NOMO-1 treated with dmso at 0.1 percent for 144 hours (cell line): ENCODE data around the gene ELOVL6.
A peak's percentile ranks its signal among the peaks of the same experiment; 100 is the strongest.
"Not testable (repeated sequence)": the region's sequence is repeated elsewhere in the genome, so short reads cannot be mapped to it uniquely, and the experiment has no call there.

Experiments
- DNase-seq: peaks from one replicate; lab custom pipeline; 2025; ENCODE audit not compliant: unreplicated experiment; lab: John Stamatoyannopoulos, UW

Gene ELOVL6

GRCh38 chr4:110163327-110164069 lies 34.9 kb downstream of the ELOVL6 start:
- DNase-seq = no peak

DNA sequence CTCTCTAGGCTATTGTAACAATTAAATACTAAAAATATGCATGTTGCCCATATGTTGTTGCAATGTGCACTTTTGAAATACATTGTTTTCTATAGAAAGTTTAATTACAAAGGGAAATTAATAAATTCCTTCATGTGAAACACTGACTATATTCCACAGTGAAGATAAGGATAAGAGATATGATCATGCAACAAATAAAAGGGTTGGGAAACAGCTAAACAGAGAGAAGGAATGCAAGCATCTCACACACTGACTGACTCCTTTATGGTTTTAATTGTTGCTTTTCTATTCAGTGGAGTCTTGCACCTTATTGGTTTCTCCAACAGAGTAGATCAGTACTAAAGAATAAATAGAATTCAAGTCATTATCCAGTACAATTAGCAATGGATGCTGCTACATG lies 37.8 kb downstream of the ELOVL6 start:
- DNase-seq = no peak

DNA sequence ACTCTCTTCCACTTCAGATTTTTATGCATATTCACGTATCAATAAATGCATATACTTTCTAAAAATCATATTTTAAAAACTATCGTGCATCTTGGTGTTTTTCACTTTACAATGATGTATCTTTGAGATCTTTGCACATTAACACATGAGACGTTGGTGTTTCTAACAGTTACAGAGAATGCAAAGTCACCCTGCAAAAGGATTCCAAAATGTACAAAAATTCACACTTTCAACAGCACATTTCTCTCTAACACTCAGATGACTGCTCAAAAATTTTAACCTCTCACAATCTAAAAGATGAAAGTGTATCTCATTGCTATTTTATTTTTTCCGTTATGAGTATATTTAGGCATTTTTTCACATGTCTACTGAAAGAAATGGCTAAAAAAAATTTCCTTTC lies 38.9 kb downstream of the ELOVL6 start:
- DNase-seq = no peak

- no peak for DNase-seq
These were observed 40.8 kb downstream of the ELOVL6 start for GRCh38 chr4:110157580-110157979.

DNA sequence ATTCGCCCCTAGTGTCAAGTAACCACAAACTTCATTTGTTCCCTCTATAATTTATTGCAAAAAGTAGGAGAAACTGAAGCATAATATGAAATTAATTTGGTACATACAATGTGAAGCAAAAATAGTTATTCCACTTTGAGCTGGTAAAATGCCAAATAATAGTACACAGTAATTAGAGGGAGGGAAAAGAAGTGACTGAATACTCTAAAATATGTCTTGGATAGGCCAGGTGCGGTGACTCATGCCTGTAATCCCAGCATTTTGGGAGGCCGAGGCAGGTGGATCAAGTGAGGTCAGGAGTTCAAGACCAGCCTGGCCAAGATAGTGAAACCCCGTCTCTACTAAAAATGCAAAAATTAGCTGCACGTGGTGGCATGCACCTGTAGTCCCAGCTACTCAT lies 41.2 kb downstream of the ELOVL6 start:
- not testable (repeated sequence) for DNase-seq

- DNase-seq = no peak
These were observed 42.0 kb downstream of the ELOVL6 start for GRCh38 chr4:110156442-110156841.

DNA sequence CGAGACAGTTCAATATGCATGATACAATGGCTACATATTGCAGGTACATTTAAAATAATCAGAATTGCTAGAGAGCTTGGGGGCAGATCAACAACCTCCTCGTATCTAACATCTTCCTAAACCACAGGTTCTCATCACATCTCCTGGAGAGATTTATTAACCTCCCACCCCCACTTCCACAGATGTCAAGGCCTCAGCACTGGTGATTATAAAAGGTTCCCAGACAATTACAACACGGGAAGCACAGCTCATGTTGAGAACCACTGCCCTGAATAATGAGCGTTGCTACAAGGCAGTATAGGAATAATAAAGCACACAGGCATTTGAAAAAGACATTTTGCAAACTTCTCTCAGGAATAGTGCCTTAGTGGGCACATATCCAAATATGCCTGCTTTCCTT lies 42.8 kb downstream of the ELOVL6 start:
- DNase-seq = no peak

GRCh38 chr4:110154582-110154981 lies 43.8 kb downstream of the ELOVL6 start:
- DNase-seq = peak; percentile 19

GRCh38 chr4:110152386-110152785 lies 46.0 kb downstream of the ELOVL6 start:
- DNase-seq = no peak

DNA sequence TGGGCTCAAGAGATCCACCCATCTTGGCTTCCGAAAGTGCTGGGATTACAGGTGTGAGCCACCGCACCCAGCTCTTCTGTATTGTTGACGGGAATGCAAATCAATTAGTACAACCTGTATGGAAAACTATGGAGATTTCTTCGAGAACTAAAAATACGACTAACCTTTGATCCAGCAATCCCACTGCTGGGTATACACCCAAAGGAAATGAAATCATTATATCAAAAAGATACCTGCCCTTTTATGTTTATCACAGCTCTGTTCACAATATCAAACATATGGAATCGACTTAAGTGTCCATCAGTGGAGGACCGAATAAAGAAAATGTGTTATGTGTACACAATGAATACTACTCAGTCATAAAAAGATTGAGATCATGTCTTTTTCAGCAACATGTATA lies 49.3 kb downstream of the ELOVL6 start:
- no peak for DNase-seq

GRCh38 chr4:110142461-110142860 lies 56.0 kb downstream of the ELOVL6 start:
- DNase-seq = no peak

DNA sequence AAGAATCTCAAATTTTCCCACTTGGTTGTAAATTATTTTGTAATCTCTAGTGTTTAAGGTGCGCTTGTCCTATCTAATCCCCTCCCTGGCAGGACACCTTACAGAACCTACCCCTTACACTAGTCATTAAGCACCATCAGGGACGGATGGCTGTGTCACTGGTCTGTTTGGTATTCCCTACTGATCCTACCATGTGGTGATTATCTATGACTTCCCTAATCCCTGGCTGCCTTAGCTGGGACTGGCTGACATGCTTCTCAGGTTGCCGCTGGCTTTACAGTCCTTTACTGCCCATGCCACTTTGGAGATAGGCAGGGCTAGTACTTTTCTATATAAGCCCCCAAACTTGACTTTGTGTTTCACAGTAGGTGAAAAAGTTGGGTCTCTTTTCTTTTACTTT lies 58.6 kb downstream of the ELOVL6 start:
- no peak for DNase-seq

DNA sequence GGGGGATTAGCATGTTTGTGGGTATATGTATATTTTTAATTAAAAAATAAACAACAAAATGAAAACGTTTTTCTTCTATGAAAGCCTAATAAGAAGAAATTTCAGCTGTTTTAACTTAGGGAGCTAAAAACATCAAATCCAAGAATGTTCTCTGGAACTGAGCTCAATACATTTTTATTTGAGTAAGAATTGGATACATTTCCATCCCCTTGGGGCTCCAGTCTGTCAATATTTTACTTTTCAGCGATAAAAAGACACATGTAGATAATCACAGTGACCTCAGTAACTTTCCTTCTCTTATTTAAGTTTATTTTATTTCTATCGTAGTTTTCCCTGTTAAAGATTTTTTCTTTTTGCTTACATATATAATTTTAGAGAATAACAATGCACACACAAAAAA lies 59.3 kb downstream of the ELOVL6 start:
- DNase-seq = no peak

DNA sequence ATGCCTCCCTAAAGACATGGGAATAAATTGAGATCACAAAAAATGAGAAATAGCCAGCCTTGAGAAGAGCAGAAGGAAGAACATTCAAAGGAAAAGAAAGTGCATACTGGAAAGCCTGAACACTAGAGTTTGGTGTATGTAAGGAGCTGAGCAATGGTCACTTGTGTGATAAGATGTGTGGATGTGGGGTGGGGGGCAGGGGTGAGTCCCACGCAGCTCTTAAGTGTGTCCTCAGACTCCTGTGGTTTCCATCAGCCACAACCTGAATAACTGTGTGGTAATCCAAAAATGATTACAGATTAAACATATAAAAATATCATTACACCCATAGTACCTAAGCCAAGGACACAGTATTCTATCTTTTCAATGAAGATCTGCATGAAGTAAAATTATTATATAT lies 59.9 kb downstream of the ELOVL6 start:
- DNase-seq = no peak

DNA sequence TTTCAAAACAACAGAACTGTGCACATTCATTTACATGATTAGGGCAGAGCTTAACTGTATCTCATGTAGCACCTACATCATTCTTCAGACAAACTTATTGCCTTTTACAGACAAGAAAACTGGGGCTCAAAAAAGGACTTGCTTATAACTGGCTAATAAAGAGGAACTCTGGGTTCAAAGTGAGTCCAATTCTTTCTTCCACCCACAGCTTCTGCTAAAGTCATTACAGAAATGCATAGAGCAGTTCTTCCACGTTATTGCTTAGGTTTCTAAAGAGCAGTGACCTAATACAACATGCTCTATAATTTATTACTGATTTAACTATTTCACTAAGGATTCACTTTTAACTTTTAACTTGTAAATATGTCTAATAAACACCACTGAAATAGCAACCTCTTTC lies 60.6 kb downstream of the ELOVL6 start:
- DNase-seq = no peak

GRCh38 chr4:110135523-110135922 lies 62.9 kb downstream of the ELOVL6 start:
- DNase-seq = no peak

DNA sequence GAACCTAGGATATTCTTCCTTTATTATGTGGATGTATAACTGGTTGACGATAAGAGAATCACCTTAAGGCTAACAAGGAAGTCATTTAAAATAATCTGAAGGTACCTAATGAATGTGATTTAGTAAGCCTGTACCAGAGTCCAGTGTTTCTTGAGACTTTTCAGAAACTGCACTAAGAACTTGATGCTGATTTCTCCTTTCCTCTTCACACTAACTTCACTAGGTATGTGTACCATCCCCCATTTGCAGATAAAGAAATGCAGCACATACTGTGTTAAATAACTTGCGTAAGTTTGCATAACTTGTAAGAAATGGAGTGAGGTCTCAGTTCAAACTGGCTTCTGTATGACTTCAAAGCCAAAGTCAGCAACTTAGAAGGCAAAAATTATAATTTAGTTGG lies 63.3 kb downstream of the ELOVL6 start:
- DNase-seq = no peak

GRCh38 chr4:110134269-110134869 lies 64.0 kb downstream of the ELOVL6 start:
- DNase-seq = no peak

DNA sequence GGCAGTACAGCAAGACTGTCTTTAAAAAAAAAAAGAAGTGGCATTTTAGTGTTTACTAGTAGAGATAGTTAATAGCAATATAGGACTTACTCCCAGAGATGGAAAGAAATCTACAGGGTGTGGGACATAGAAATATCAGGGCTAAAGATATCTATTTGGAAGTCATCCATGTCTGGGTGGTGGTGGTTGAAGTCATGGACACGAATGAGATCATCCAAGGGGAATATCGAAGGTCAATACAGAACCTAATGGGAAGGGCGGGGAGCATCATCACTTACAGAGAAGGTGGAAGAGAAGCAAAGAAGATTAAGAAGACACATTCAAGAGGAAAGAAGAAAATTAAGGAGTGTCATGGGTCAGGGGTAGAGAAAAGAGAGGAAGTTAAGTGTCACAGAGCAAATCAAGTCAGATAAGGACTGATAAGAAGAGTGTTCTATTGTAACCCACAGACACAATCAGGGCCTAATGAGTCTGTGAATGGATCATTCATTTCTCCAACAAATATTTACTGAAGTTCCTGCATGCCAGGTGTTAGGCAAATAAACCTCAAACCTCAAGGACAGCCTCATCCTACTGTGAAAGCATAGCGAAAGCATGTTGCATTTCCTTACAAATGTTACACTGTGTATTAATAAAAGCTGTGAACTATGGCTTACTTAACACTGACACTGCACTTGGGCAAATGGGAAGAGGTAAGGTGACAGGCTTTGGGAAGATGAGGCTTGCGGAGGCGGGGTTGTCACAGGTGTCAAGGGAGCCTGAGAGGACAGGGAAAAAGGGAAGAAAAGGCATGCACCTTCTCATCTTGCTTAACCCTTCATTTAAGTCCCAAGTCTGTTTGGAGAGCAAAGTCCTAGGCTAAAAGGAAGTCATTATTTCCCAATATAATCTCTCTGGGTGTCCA lies 65.3 kb downstream of the ELOVL6 start:
- DNase-seq = no peak

DNA sequence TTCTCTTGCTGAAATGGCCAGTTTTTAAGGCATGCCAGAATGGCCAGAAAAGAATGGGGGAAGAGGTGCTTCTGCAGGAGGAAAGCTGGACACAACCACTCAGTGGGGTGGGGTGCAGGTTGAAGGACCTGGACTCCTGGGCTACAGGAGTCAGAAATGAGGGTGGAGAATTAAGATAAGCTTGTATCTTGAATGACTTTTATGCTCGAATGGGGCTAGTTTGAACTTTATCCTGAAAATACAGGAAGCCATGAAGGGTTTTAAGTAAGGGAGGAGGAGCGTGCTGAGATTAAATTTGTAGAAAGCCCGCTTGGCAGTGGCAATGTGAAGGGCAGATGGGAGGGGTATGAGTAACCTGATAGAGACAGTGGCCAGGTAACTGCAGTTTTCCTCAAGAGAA lies 66.5 kb downstream of the ELOVL6 start:
- no peak for DNase-seq

- no peak for DNase-seq
These were observed 67.6 kb downstream of the ELOVL6 start for GRCh38 chr4:110130576-110131358.
